ENCODE measurements around the gene BPIFA3.

The BPIFA3 gene

GRCh38 chr20:33229843-33230242 lies 12.7 kb downstream of the BPIFA3 start:
- DNase-seq: no peak

- no peak for DNase-seq
Observed at GRCh38 chr20:33231237-33231636, 14.1 kb downstream of the BPIFA3 start.

GRCh38 chr20:33232486-33233072 lies 15.4 kb downstream of the BPIFA3 start:
- DNase-seq: no peak

- DNase-seq: no peak
Observed at GRCh38 chr20:33233129-33233774, 16.1 kb downstream of the BPIFA3 start.

GRCh38 chr20:33234050-33234449 lies 16.9 kb downstream of the BPIFA3 start:
- DNase-seq: no peak

GRCh38 chr20:33235696-33236095 lies 18.5 kb downstream of the BPIFA3 start, which contains the start of gene BPIFA1:
TSS of gene BPIFA1 (plus strand) at chr20:33235996. CDS start at chr20:33237712, 1,716 bp downstream.
- DNase-seq: no peak

GRCh38 chr20:33236351-33236750 lies 19.2 kb downstream of the BPIFA3 start:
- no peak for DNase-seq

GRCh38 chr20:33237989-33238388 lies 20.8 kb downstream of the BPIFA3 start:
- DNase-seq: no peak

GRCh38 chr20:33239418-33239817 lies 22.3 kb downstream of the BPIFA3 start:
- DNase-seq: no peak

GRCh38 chr20:33239979-33240736 lies 23.0 kb downstream of the BPIFA3 start:
- DNase-seq: no peak

GRCh38 chr20:33240923-33241322 lies 23.8 kb downstream of the BPIFA3 start:
- no peak for DNase-seq

- DNase-seq: no peak
Observed at GRCh38 chr20:33242319-33243100, 25.4 kb downstream of the BPIFA3 start.

- no peak for DNase-seq
Observed at GRCh38 chr20:33246077-33246476, 28.9 kb downstream of the BPIFA3 start.

GRCh38 chr20:33249456-33249855 lies 32.3 kb downstream of the BPIFA3 start:
- DNase-seq: no peak

- DNase-seq: no peak
Observed at GRCh38 chr20:33250666-33251065, 33.5 kb downstream of the BPIFA3 start.

- no peak for DNase-seq
Observed at GRCh38 chr20:33251496-33251895, 34.3 kb downstream of the BPIFA3 start.

- DNase-seq: no peak
Observed at GRCh38 chr20:33252460-33252859, 35.3 kb downstream of the BPIFA3 start.

- no peak for DNase-seq
Observed at GRCh38 chr20:33255005-33255404, 37.9 kb downstream of the BPIFA3 start.

- DNase-seq: no peak
Observed at GRCh38 chr20:33257237-33257636, 40.1 kb downstream of the BPIFA3 start.

GRCh38 chr20:33259371-33259770 lies 42.2 kb downstream of the BPIFA3 start:
- DNase-seq: no peak

- DNase-seq: no peak
Observed at GRCh38 chr20:33261465-33261864, 44.3 kb downstream of the BPIFA3 start.

- DNase-seq: peak; percentile 1
Observed at GRCh38 chr20:33262658-33263065, 45.5 kb downstream of the BPIFA3 start.

- no peak for DNase-seq
Observed at GRCh38 chr20:33263784-33264183, 46.6 kb downstream of the BPIFA3 start.

Data from CD4-positive, alpha-beta T cell treated with Interleukin-17A for 1 hour (primary cell).